GM19463 (cell line): ENCODE results near the gene ARHGEF37.
"Not testable (repeated sequence)": the region's sequence is repeated elsewhere in the genome, so short reads cannot be mapped to it uniquely, and the experiment has no call there.

ENCODE experiments used
- ATAC-seq: cut with Tn5 transposase; IDR thresholded peaks from one replicate; pipeline ENCODE4 v1.9.1; 2021; ENCODE audit warnings: mild to moderate bottlenecking, moderate library complexity; ENCODE audit not compliant: unreplicated experiment

The ARHGEF37 gene

DNA sequence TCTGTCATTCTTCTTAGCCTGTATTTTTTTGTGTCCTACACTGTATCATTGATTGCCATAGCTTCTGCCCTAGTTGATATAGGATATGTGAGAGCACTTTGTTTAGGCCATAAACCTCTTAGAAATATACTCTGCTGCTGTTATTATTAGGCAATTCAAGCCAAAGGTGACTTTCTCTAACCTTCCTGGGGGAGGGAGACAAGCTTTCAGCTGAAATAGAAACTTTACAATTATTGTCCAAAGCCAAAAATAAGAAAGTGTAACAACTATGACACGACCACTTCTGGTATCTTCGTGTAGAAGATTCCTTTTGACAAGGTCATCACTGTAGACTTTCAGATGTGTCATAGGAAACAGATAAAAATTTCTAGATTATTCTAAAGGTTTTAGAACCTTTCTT is 17.8 kb upstream of the ARHGEF37 start:
- no peak for ATAC-seq

DNA sequence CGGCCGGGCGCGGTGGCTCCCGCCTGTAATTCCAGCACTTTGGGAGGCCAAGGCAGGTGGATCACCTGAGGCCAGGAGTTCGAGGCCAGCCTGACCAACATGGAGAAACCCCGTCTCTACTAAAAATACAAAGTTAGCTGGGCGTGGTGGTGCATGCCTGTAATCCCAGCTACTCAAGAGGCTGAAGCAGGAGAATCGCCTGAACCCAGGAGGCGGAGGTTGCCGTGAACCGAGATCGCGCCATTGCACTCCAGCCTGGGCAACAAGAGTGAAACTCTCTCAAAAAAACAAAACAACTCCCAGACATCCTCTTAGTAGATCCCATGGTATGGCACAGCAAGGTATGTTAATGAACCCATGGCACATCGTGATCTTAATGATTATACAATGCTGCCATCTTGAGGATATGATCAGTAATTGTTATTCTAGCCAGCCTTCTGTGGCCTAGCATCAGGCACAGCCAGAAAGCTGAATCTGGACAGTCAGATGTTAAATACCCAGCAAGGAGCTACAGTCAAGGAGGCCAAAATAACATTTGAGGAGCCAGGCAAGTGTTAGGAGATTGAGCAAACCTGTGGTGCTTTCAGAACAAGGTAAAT is 16.7 kb upstream of the ARHGEF37 start:
- ATAC-seq = peak; percentile 93

DNA sequence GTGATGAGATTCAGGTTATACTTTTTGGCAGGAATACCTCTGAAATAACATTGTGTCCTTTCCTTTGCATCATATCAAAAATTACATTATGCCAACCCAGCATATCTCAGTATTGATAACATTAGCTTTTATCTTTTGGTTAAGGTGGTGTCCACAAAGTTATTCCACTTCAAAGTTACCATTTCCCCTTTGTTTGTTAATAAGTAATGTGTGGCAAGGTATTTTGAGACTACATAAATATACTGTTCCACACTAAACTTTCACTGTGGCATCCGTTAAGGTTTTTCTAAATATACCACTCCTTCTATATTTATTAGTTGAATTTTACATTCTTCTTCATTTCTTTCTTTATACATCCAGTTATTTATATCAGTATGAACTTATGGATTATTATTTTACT is 14.1 kb upstream of the ARHGEF37 start:
- ATAC-seq = peak; percentile 43

DNA sequence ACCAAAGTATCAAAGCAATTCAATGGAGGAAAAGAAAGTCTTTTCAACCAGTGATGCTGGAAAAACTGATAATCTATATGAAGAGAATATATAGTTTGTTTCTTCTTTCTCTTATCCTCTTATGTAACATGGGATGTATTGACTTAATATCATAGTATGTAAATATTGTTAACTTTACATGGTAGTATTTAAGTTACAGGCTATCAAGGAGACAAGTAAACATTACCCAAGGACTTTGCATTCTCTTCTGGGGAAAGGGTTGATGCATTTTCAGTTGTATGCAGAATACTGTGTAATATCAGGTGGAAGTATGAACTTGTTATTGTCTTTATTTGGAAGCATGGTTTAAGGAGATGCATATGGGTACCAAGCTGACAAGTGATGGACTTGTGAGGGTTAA is 9.1 kb upstream of the ARHGEF37 start:
- ATAC-seq = no peak

DNA sequence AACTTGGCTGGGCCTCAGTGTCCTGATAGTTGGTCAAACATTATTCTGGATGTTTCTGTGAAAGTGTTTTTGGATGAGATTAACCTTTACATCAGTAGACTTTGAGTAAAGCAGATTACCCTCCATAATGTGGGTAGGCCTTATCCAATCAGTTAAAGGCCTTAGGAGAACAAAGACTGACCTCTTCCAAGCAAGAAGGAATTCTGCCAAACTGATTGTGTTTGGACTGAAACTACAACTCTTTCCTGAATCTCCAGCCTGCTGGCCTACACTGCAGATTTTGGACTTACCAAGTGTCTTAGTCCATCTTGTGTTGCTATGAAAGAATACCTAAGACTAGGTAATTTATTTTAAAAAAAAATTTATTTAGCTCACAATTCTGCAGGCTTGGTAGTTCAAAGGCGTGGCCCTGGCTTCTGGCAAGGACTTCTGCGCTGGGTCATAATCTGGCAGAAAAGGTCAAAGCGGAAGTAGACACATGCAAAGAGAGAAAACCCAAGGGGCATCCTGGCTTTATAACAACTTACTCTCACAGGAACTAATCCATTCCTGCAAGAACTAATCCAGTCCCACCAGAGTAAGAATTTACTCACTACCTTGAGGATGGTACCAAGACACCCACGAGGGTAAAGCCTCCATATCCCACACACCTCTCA is 8.6 kb upstream of the ARHGEF37 start:
- ATAC-seq = no peak

DNA sequence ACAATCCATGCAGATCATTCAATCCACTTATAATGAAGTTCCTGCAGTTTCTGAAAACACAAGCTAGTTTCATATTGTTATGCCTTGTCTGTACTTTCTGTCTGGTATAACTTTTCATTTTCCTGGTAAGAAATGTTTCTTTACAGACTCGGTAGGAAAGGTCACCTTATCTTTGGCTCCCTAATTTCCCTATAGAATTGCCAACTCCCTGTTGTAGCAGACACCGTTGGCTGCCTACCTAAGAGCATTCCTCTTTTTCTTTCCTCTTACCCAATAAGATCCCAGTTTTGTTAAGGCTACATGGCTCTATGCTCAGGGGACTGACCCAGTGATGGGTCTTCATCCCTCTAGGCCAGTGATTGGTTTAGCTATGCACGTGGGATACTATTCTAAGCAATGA is 6.2 kb upstream of the ARHGEF37 start:
- no peak for ATAC-seq

DNA sequence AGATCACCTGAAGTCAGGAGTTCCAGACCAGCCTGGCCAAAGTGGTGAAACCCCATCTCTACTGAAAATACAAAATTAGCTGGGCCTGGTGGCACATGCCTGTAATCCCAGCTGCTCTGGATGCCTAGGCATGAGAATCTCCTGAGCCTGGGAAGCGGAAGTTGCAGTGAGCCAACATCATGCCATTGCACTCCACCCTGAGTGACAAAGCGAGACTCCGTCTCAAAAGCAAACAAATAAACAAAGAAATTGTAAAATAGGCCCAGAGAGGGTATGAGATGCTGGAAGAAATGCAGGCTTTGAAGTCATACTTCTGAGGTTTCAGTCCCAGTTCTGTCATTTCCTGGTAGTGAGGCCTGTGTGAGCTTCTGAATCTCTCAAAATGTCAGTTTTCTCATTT is 5.3 kb upstream of the ARHGEF37 start:
- no peak for ATAC-seq

DNA sequence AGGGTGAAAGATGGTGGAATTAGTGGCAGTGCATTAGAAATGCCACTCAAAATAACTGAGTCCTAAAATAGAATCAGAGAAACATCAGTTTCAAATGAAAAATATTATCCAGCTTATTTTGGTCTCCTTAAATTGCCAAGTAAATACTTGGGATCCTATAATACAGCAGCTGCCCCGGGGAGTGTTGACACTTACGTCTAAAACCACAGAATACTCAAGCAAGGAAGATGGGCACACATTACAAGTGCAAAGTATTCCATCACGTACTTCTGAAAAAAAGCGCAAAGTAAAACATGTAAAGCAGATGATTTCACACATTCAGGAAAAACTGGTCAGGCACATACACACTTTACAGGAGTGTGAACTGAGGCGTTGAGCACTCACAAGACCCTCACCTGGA is 2.4 kb upstream of the ARHGEF37 start:
- ATAC-seq = no peak

DNA sequence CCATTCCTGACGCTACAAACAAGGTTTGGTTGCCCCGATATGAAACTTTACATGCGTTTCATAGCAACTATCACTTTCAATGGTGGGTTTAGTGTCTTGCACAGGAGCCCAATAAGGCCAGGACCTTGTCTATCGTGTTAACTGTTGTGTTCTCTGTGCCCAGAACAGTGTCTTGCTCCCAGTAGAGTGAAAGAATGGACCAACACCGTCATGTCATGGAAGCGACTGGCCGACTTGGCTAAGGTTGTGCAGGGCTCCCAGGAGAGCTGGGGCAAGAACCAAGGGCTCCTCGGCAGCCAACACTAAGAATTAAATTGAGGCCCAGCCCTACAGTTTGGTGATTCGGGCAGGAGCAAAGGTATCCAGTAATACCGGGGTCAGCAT is 498 bp upstream of the ARHGEF37 start:
- peak; percentile 17 for ATAC-seq

DNA sequence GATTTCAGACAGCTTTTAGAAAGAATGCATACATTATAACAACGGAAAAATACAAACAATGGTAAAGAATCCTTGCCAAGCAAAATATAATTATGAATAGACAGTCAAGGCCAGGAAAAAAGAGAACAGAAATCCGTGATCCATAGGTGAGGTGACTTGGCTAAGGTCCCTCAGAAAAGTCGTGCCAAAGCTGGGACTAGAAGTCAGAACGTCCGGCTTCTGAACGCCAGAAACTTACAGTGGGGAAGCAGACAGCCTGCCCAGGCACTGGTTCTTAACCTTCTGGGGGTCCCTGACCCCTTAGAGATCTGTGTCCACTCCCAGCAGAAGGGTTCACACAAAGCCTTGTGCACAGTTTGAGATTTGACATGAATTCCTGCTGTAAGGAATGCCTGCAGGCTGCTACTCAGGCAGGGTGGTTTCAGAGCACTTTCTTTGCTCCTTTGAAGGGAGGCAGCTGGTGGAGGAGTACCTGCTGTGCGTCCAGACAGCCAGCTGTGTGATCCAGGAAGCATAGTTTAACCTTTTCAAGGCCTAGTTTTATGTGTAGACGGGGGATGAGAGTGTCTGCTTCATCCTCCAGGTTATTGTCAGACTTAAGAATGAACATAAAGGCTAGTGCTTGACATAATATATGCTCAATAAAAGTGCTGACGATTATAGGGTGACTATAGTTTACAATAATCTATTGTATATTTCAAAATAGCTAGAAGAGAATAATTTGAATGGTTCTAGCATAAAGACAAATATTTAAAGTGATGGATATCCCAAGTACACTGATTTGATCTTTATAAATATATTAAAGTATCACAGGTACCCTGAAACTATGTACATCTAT is 852 bp downstream of the ARHGEF37 start:
- no peak for ATAC-seq

DNA sequence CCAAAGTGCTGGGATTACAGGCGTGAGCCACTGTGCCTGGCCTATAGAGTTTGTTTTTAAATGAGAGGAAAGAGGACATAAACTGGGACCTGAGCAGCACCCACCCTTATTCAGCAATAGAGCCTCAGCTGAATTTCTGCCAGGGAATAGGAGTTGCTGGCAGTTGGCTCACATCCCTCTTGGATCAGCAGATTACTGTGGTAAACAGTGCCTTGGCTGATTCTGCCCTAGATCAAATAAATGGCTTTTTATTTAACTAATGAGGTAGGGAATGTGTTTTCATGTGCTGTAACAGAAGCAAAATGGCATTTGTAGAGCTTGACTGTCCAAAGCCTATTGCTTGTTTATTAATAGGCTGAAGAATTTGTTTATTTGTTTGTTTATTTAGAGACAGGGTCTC is 2.1 kb downstream of the ARHGEF37 start:
- ATAC-seq = no peak

DNA sequence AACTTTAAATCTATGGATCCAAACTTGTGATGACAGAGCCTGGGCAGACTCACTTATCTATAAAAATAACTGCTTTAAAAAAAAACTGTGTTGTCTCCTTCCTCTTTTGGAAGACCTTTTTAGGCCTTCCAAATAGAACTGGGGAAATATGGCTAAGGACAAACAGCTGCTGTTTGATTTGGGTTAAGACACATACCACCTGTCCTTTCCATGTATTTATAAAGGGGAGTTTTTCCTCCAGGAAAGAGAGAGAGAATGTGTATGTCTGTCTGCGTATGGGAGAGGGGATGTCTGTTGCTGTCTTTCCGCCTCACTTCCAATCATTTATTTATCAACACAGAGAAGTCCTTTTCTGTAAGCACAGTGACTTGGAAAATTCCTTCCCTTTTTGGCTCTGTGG is 2.8 kb downstream of the ARHGEF37 start:
- no peak for ATAC-seq

DNA sequence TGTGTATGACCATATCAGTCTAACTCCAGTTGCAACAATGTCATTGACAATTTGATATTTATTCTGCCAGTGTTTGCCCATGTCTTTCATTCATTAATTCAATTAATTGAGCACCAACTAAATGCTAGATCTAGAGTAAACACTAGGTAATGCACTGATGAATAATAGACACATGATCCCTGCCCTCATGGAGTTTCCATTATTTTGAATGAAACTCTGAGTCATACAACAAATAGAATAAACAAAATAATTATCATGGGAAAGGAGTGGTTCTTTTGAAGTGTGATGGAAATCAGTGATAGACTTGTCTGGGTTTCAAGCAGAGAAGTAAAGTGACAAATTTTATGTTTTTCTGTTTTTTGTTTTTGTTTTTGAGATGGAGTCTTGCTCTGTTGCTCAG is 4.6 kb downstream of the ARHGEF37 start:
- ATAC-seq = no peak

DNA sequence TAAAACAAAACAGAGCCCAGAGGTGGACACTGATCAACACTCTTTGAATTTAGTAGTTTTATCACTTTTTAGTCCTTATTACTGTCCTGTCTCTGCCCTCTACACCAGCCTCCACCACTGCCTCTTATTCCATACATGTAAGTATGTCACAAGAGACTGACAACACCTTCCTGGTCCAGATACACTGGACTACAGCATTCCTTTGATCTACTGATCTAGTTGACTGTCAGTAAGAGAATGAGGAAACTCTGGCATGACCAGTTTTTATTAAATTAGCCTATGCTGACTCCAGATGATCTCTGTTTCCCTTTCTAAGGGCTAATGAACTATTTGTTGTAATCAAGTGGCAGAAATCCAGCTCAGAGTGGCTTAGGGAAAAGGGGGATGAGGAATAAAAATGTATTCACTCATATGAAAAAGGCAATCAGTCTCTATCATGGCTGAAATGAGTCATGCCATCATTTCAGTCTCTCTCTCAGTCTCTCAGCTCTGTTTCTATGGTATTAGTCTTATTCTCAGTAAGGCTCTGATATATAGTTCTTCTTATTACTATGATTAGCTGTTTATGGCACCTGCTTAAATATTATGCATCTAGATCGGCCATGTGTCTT is 5.5 kb downstream of the ARHGEF37 start:
- no peak for ATAC-seq

DNA sequence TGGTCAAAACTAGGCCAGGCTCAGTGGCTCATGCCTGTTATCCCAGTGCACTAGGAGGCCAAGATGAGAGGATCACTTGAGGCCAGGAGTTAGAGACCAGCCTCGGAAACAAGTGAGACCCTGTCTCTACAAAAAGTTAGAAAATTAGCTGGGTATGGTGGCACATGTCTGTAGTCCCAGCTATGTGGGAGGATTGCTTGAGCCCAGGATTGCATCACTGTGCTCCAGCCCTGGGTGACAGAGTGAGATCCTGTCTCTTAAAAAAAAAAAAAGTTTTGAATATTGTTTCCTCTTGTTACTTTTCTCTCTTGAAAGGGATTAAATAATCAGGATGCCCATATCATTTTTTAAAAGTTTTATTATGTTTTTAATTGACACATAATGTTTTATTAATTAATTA is 7.6 kb downstream of the ARHGEF37 start:
- ATAC-seq = no peak

DNA sequence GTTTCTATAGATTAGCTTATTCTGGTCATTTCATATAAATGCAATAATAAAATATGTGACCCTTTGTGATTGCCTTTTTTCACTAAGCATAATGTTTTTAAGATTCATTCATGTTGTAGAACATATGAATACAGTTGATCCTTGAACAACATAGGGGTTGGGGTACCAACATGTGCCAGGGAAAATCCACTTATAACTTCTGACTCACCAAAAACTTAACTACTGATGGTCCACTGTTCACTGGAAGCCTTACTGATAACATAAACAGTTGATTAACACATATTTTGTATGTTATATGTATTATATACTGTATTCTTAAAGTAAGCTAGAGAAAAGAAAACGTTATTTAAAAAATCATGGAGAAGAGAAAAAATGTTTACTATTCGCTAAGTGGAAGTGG is 12.1 kb downstream of the ARHGEF37 start:
- no peak for ATAC-seq

DNA sequence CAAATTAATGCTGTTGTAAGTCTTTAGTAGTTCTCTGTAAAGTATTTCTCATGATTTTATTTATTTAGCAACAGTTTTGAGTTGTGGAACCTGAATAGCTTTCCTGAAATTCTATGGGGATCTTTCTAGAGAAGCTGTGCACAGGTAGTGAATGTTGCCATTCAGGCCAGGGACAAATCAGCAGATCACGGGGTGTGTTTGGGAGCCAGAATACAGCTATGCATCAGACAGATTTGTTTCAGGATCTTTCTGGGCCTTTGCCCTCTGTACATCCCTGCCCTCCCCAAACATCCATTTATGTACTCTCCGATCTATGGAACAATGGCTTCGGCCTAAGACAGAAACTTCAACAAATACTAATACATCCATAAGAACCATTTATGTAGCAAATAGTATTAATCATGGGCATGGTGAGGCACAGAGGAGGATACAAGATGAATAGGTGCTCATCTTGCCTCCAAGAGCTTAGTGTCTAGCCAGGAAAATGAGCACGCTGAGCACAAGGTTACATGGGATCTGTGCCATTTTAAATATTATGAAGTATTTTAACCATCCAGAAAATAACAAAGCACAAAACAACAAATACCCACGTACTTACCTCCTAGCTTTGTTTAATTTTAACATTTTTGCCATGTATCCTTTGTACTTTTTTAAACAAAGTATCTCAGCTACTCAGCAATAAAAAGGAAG is 13.1 kb downstream of the ARHGEF37 start:
- no peak for ATAC-seq

DNA sequence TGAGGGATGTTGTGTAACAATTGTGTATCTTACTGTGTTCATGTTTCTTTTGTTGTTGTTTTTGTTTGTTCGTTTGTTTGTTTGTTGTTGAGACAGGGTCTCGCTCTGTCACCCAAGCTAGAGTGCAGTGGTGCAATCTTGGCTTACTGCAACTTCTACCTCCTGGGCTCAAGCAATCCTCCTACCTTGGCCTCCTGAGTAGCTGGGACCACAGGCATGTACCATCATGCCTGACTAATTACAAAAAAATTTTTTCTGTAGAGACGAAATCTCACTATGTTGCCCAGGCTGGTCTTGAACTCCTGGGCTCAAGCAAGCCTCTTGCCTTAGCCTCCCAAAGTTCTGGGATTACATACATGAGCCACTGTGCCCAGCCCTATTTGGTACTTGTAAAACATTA is 13.8 kb downstream of the ARHGEF37 start:
- not testable (repeated sequence) for ATAC-seq

DNA sequence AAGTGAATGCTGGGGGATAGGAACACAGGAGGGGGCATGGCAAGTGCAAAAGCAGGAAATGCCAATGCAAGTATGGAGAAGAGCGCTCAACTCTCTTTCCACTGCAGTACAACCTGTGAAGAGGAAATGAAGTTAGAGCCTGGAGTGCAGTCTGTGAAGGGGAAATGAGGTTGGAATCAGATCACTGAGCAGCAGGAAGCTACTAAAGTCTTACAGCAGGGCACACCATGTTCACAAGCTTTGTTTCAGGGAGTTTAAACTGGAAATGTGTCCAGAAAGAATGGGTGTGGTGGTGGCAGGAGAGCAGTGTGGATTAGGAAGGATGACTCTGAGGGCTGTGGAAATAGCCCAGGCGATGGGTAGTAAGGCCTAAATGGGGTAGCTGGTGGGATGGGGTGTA is 15.4 kb downstream of the ARHGEF37 start:
- no peak for ATAC-seq

DNA sequence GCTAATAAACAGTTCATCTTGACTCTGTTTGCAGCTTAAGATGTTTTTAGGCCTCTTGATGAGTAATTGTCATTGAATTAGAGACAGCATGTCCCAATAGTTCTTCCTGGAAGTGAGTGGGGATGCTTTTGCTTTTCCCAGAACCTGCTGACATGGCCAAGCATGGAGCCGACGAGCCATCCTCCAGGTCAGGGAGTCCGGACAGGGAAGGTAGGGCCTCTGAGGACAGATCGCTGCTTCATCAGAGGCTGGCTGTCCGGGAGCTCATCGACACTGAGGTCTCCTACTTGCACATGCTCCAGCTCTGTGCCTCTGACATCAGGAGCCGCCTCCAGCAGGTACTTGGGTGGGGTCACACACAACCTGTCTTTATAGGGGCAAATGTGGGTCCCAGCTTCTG is 16.3 kb downstream of the ARHGEF37 start:
- no peak for ATAC-seq

DNA sequence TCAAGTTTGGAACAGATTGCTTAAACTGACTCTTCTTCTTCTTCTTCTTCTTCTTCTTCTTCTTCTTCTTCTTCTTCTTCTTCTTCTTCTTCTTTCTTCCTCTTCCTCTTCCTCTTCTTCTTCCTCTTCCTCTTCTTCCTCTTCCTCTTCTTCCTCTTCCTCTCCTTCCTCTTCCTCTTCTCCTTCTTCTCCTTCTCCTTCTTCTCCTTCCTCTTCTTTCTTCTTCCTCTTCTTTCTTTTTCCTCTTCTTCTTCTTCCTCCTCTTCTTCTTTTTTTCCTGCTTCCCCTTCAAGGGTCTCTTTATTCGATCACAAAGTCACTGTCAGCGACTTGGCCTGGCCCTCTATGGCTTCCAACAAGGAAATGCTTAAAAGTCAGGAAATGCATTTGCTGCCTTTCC is 16.9 kb downstream of the ARHGEF37 start:
- ATAC-seq = not testable (repeated sequence)
